Uterus (tissue), 2 donors: ENCODE data around the gene TANGO6.

Source experiments
- POLR2A ChIP-seq, 2 donors: fragments of 450-650 bp; IDR thresholded peaks; one replicate each; pipeline ENCODE4 v1.6.1; 2016; ENCODE audit warnings: antibody characterized with exemption in 2 of 2, mild to moderate bottlenecking in 1 of 2, moderate library complexity in 1 of 2
- TF ChIP-seq, protein P1 (sequence below), 4 experiments: fragments of 200-600 bp in 2 of 4; fragments of 450-650 bp in 2 of 4; sonication (generic) in 2 of 4; IDR thresholded peaks; one replicate each; pipeline ENCODE4 v1.5.1; 2016 to 2019; ENCODE audit warnings: antibody characterized with exemption in 4 of 4, mild to moderate bottlenecking in 2 of 4, moderate library complexity in 1 of 4

- TF ChIP-seq, protein P1, sequence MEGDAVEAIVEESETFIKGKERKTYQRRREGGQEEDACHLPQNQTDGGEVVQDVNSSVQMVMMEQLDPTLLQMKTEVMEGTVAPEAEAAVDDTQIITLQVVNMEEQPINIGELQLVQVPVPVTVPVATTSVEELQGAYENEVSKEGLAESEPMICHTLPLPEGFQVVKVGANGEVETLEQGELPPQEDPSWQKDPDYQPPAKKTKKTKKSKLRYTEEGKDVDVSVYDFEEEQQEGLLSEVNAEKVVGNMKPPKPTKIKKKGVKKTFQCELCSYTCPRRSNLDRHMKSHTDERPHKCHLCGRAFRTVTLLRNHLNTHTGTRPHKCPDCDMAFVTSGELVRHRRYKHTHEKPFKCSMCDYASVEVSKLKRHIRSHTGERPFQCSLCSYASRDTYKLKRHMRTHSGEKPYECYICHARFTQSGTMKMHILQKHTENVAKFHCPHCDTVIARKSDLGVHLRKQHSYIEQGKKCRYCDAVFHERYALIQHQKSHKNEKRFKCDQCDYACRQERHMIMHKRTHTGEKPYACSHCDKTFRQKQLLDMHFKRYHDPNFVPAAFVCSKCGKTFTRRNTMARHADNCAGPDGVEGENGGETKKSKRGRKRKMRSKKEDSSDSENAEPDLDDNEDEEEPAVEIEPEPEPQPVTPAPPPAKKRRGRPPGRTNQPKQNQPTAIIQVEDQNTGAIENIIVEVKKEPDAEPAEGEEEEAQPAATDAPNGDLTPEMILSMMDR (IDR thresholded peaks at IDR 0.05): no peak
- TF ChIP-seq POLR2A (IDR thresholded peaks at IDR 0.05): no peak
Measured at GRCh38 chr16:69049603-69050375, 206.5 kb downstream of the TANGO6 start.
